Sigmoid colon (tissue), 7 donors: ENCODE results near the gene SDCBP2. TPM values are rescaled to one million over a fixed set of nuclear protein-coding genes. Genes with fewer than 3 reads are reported as not detected.

ENCODE experiments used
- DNase-seq: peaks from one replicate; pipeline ENCODE4 v3.0.0-alpha.2; 2019
- H3K27ac ChIP-seq, 4 donors: fragments of 200-600 bp; sonication (generic); one replicate each; pipeline ENCODE4 v1.5.1; 2016 to 2019; ENCODE audit warnings: mild to moderate bottlenecking in 1 of 4
- H3K27me3 ChIP-seq, 3 donors: fragments of 200-600 bp; sonication (generic); one replicate each; pipeline ENCODE4 v1.5.1; 2019; ENCODE audit warnings: mild to moderate bottlenecking in 1 of 3
- H3K36me3 ChIP-seq, 4 donors: fragments of 200-600 bp; sonication (generic); one replicate each; pipeline ENCODE4 v1.5.1; 2016 to 2019
- H3K4me1 ChIP-seq, 4 donors: fragments of 200-600 bp; sonication (generic); one replicate each; pipeline ENCODE4 v1.5.1; 2017 to 2019
- H3K4me3 ChIP-seq, 4 donors: fragments of 200-600 bp; sonication (generic); one replicate each; pipeline ENCODE4 v1.5.1; 2017 to 2019; ENCODE audit warnings: mild to moderate bottlenecking in 2 of 4, moderate library complexity in 1 of 4
- H3K9me3 ChIP-seq, 4 donors: fragments of 200-600 bp in 3 of 4; sonication (generic) in 3 of 4; one replicate each; pipeline versions ENCODE4 v1.5.1 to v1.6.1; 2013 to 2019
- CTCF ChIP-seq, 4 experiments: fragments of 450-650 bp in 3 of 4; fragments of 200-600 bp in 1 of 4; IDR thresholded peaks; one replicate each; pipeline ENCODE4 v1.5.1; 2016 to 2019; ENCODE audit warnings: antibody characterized with exemption in 4 of 4, mild to moderate bottlenecking in 3 of 4, moderate library complexity in 2 of 4
- EP300 ChIP-seq, 4 donors: sonication (generic); formaldehyde crosslinking; IDR thresholded peaks; one replicate each; pipeline ENCODE4 v1.6.1; 2017; ENCODE audit warnings: antibody characterized with exemption in 4 of 4
- POLR2A ChIP-seq, 2 donors: fragments of 450-650 bp; IDR thresholded peaks; one replicate each; pipeline ENCODE4 v1.6.1; 2016; ENCODE audit warnings: antibody characterized with exemption in 2 of 2, mild to moderate bottlenecking in 2 of 2, moderate library complexity in 2 of 2
- POLR2AphosphoS5 ChIP-seq, 4 donors: sonication (generic); formaldehyde crosslinking; IDR thresholded peaks; one replicate each; pipeline ENCODE4 v1.6.1; 2017; ENCODE audit warnings: antibody characterized with exemption in 4 of 4
- WGBS, 2 donors: extraction: QIAGEN DNeasy Blood & Tissue Kit; methylation state at CpG; one replicate each; pipeline ENCODE4 v1.1.7; 2013; 5-methylcytosine and 5-hydroxymethylcytosine counted together
- intact Hi-C: fragments of 100-400 bp; cut with DNase I; formaldehyde crosslinking; loops from one replicate; pipeline ENCODE4 v1.15.1; 2023
- polyA plus RNA-seq, 3 donors: library from polyadenylated mRNA; stranded (reverse); fragments of 200-250 nt; gene quantifications; one replicate each; pipeline ENCODE4 v1.2.3, GENCODE V29; 2013
- total RNA-seq, 4 donors: library from RNA; depleted of rRNA; stranded (reverse); fragments of >200 nt; gene quantifications; one replicate each; pipeline ENCODE4 v1.1.0, GENCODE V29; 2016
- donor health status: healthy with polysubstance abuse.
- donor health status: Bipolar disorder and iron deficiency.
- donor health status: healthy.

Gene SDCBP2
- total and polyA plus RNA-seq, 7 donors, result 1.1 to 724 (median 3.6) TPM

- peaks cover 0 to 40% (median 1%) of the 10 kb centered on the region in 4 donors for H3K36me3 ChIP-seq
- 91 to 93% methylated on average over 31 of the region's 31 CpGs for WGBS, 2 donors
These were observed 24.0 kb downstream of the SDCBP2 start for GRCh38 chr20:1304710-1305515.

GRCh38 chr20:1302685-1303541 lies 26.0 kb downstream of the SDCBP2 start:
- peak; percentile 22 for DNase-seq
- 86 to 89% methylated on average over 12 of the region's 12 CpGs for WGBS, 2 donors
- H3K4me1 ChIP-seq, result no peaks in the 10 kb centered on the region
- intact Hi-C loops, result no loop called here
- peaks cover 0 to 49% (median 1%) of the 10 kb centered on the region in 4 donors for H3K36me3 ChIP-seq
- H3K9me3 ChIP-seq, result no peaks in the 10 kb centered on the region
- TF ChIP-seq POLR2AphosphoS5 (IDR thresholded peaks at IDR 0.05) (no peak), CTCF (IDR thresholded peaks at IDR 0.05) (no peak), POLR2A (IDR thresholded peaks at IDR 0.05) (no peak), EP300 (IDR thresholded peaks at IDR 0.05) (no peak)
- no peak overlapping the region for H3K27ac ChIP-seq
- no peaks in the 10 kb centered on the region for H3K27me3 ChIP-seq
- H3K4me3 ChIP-seq, result no peak overlapping the region

More at GRCh38 chr20:1304710-1305515, 24.0 kb downstream of the SDCBP2 start:
- H3K27me3 ChIP-seq, result no peaks in the 10 kb centered on the region
- DNase-seq, result no peak
- no peak for TF ChIP-seq POLR2A (IDR thresholded peaks at IDR 0.05)
- no peak for TF ChIP-seq CTCF (IDR thresholded peaks at IDR 0.05)
- TF ChIP-seq EP300 (IDR thresholded peaks at IDR 0.05), result no peak
- no peak for TF ChIP-seq POLR2AphosphoS5 (IDR thresholded peaks at IDR 0.05)
- no peak overlapping the region for H3K27ac ChIP-seq
- H3K4me3 ChIP-seq, result no peak overlapping the region
- no peaks in the 10 kb centered on the region for H3K4me1 ChIP-seq
- H3K9me3 ChIP-seq, result no peaks in the 10 kb centered on the region
- intact Hi-C loops, result no loop called here

GRCh38 chr20:1301031-1301529 lies 27.9 kb downstream of the SDCBP2 start:
- WGBS, 2 donors, result 61 to 69% methylated on average over 9 of the region's 9 CpGs
- Histone ChIP-seq H3K27ac (no peak overlapping the region), H3K4me1 (no peaks in the 10 kb centered on the region), H3K27me3 (no peaks in the 10 kb centered on the region), H3K4me3 (no peak overlapping the region), H3K36me3 (peaks cover 0 to 52% (median 1%) of the 10 kb centered on the region in 4 donors), H3K9me3 (no peaks in the 10 kb centered on the region)
- peak; percentile 40 for DNase-seq
- TF ChIP-seq POLR2AphosphoS5 (IDR thresholded peaks at IDR 0.05) (no peak), CTCF (IDR thresholded peaks at IDR 0.05) (no peak), POLR2A (IDR thresholded peaks at IDR 0.05) (no peak), EP300 (IDR thresholded peaks at IDR 0.05) (no peak)
- intact Hi-C loops, result no loop called here

- TF ChIP-seq POLR2AphosphoS5 (IDR thresholded peaks at IDR 0.05) (no peak), CTCF (IDR thresholded peaks at IDR 0.05) (no peak), EP300 (IDR thresholded peaks at IDR 0.05) (no peak), POLR2A (IDR thresholded peaks at IDR 0.05) (no peak)
- DNase-seq, result peak; percentile 61
- intact Hi-C loops, result no loop called here
- Histone ChIP-seq H3K36me3 (peaks cover 0 to 51% (median 1%) of the 10 kb centered on the region in 4 donors), H3K4me3 (no peak overlapping the region), H3K9me3 (no peaks in the 10 kb centered on the region), H3K27ac (no peak overlapping the region), H3K4me1 (no peaks in the 10 kb centered on the region), H3K27me3 (no peaks in the 10 kb centered on the region)
- 94 to 96% methylated on average over 18 of the region's 18 CpGs for WGBS, 2 donors
These were observed 28.7 kb downstream of the SDCBP2 start for GRCh38 chr20:1300083-1300840.
